Breast epithelium (tissue), 4 donors: Measurements from ENCODE around the gene PDGFD. TPM values are rescaled to one million over a fixed set of nuclear protein-coding genes. Genes with fewer than 3 reads are reported as not detected.

Experiments
- DNase-seq, 2 donors: peaks; one replicate each; pipeline ENCODE4 v3.0.0-alpha.2; 2019; ENCODE audit warnings: low spot score in 2 of 2
- H3K27ac ChIP-seq, 2 donors: fragments of 200-600 bp; sonication (generic) in 1 of 2; one replicate each; pipeline ENCODE4 v1.5.1; 2016 to 2019; ENCODE audit warnings: mild to moderate bottlenecking in 1 of 2
- H3K27me3 ChIP-seq, 2 donors: fragments of 200-600 bp; sonication (generic) in 1 of 2; one replicate each; pipeline versions ENCODE4 v1.5.1 to v1.6.0; 2017 to 2019; ENCODE audit warnings: control low read depth in 1 of 2, mild to moderate bottlenecking in 1 of 2
- H3K36me3 ChIP-seq: fragments of 200-600 bp; one replicate; pipeline ENCODE4 v1.5.1; 2019
- H3K4me1 ChIP-seq, 2 donors: fragments of 200-600 bp; sonication (generic); one replicate each; pipeline ENCODE4 v1.5.1; 2016 to 2019; ENCODE audit warnings: control low read depth in 1 of 2
- H3K4me3 ChIP-seq, 3 donors: fragments of 200-600 bp; sonication (generic); 1 replicate in 2 of 3; 2 replicates in 1 of 3; pipeline ENCODE4 v1.5.1; 2016 to 2019; ENCODE audit warnings: mild to moderate bottlenecking in 3 of 3, moderate library complexity in 2 of 3
- H3K9me3 ChIP-seq, 2 donors: fragments of 200-600 bp; sonication (generic) in 1 of 2; one replicate each; pipeline ENCODE4 v1.5.1; 2016 to 2019; ENCODE audit warnings: control low read depth in 1 of 2
- CTCF ChIP-seq, 3 donors: fragments of 450-650 bp; IDR thresholded peaks; one replicate each; pipeline ENCODE4 v1.5.1; 2016 to 2017; ENCODE audit warnings: antibody characterized with exemption in 3 of 3, mild to moderate bottlenecking in 3 of 3, moderate library complexity in 3 of 3
- POLR2A ChIP-seq: fragments of 450-650 bp; IDR thresholded peaks from one replicate; pipeline ENCODE4 v1.6.1; 2016; ENCODE audit warnings: antibody characterized with exemption, mild to moderate bottlenecking, moderate library complexity
- POLR2AphosphoS5 ChIP-seq, 3 donors: sonication (generic); formaldehyde crosslinking; IDR thresholded peaks; one replicate each; pipeline ENCODE4 v1.6.1; 2017; ENCODE audit warnings: antibody characterized with exemption in 3 of 3
- intact Hi-C: fragments of 100-400 bp; cut with DNase I; formaldehyde crosslinking; loops from one replicate; pipeline ENCODE4 v1.15.1; 2023; ENCODE audit warnings: low total_unique reads
- total RNA-seq, 3 donors: library from RNA; depleted of rRNA; stranded (reverse); fragments of >200 nt; gene quantifications; one replicate each; pipeline ENCODE4 v1.1.0, GENCODE V29; 2016

Gene PDGFD
- total RNA-seq, 3 donors from 2014 or later, result 21.8 to 76.0 (median 53.1) TPM

- H3K27ac ChIP-seq, result no peak overlapping the region
- H3K4me1 ChIP-seq, result no peaks in the 10 kb centered on the region
- no peaks in the 10 kb centered on the region for H3K36me3 ChIP-seq
- intact Hi-C loops, result no loop called here
- H3K9me3 ChIP-seq, result no peaks in the 10 kb centered on the region
- TF ChIP-seq CTCF (IDR thresholded peaks at IDR 0.05) (no peak), POLR2A (no peak), POLR2AphosphoS5 (IDR thresholded peaks at IDR 0.05) (no peak)
- H3K4me3 ChIP-seq, result no peak overlapping the region
- DNase-seq, result no peak
- no peaks in the 10 kb centered on the region for H3K27me3 ChIP-seq
These were observed 301.7 kb downstream of the PDGFD start for GRCh38 chr11:103862094-103862801.

Other genes starting within 250 kb of the PDGFD start
- gene DDI1, start 127.5 kb downstream of the PDGFD start, total RNA-seq, result not detected